Uterus (tissue), 2 donors: ENCODE results near the gene P2RY2.

Source experiments
- CTCF ChIP-seq, 4 experiments: fragments of 200-600 bp in 2 of 4; fragments of 450-650 bp in 2 of 4; sonication (generic) in 2 of 4; IDR thresholded peaks; one replicate each; pipeline ENCODE4 v1.5.1; 2016 to 2019; ENCODE audit warnings: antibody characterized with exemption in 4 of 4, mild to moderate bottlenecking in 2 of 4, moderate library complexity in 1 of 4
- POLR2A ChIP-seq, 2 donors: fragments of 450-650 bp; IDR thresholded peaks; one replicate each; pipeline ENCODE4 v1.6.1; 2016; ENCODE audit warnings: antibody characterized with exemption in 2 of 2, mild to moderate bottlenecking in 1 of 2, moderate library complexity in 1 of 2

GRCh38 chr11:73269459-73270015, 51.5 kb downstream of the P2RY2 start:
- TF ChIP-seq CTCF (IDR thresholded peaks at IDR 0.05) (no peak), POLR2A (IDR thresholded peaks at IDR 0.05) (no peak)
